Erythroblast (primary cell): Measurements from ENCODE around the gene MPRIP.

Source experiments
- GATA1 ChIP-seq: IDR thresholded peaks from 2 replicates; pipeline ENCODE4 v1.6.1; 2011; ENCODE audit warnings: low read depth, mild to moderate bottlenecking, control low read depth, low read length, moderate library complexity
- POLR2A ChIP-seq: IDR thresholded peaks from 2 replicates; pipeline ENCODE4 v1.6.1; 2011; ENCODE audit warnings: mild to moderate bottlenecking, low read length

DNA sequence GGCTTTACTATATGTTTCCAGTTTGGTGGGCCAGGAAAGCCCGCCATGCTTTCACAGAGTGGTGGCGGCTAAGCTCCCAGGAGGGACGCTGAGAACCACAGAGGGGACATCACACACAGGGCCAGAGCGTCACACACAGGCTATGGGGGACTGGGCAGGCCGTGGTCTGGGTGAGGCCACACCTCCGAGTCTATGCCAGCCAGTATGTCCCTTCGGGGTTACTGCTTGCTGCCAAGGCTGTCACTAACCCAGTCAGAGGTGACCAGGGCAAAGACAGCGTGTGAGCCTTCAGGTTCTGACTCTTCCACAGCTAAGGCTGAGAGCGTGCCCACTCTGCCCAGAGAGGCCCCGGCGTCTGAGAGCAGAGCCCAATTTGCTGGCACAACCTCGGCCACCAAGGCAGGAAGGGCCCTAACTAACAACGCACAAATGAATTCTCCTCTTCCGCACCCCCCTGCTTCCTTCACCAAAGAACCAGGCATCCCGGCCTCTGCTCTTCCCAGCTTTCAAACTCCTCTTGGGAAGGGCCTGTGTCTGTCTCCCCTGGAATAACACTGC is 161.0 kb downstream of the MPRIP start:
- TF ChIP-seq POLR2A (no peak), GATA1 (no peak)
